ENCODE data around the gene GLYAT.
"Not testable (repeated sequence)": the region's sequence is repeated elsewhere in the genome, so short reads cannot be mapped to it uniquely, and the experiment has no call there.

The GLYAT gene

GRCh38 chr11:58742981-58743880 lies 11.5 kb upstream of the GLYAT start:
- DNase-seq (ENCODE audit: low spot score) = no peak

- no peak for DNase-seq (ENCODE audit: low spot score)
Measured at GRCh38 chr11:58742140-58742539, 10.4 kb upstream of the GLYAT start.

- no peak for DNase-seq (ENCODE audit: low spot score)
Measured at GRCh38 chr11:58741127-58741526, 9.4 kb upstream of the GLYAT start.

- no peak for DNase-seq (ENCODE audit: low spot score)
Measured at GRCh38 chr11:58740447-58740846, 8.7 kb upstream of the GLYAT start.

GRCh38 chr11:58739725-58740430 lies 8.1 kb upstream of the GLYAT start:
- no peak for DNase-seq (ENCODE audit: low spot score)

GRCh38 chr11:58734681-58735490 lies 3.1 kb upstream of the GLYAT start:
- DNase-seq (ENCODE audit: low spot score) = no peak

- no peak for DNase-seq (ENCODE audit: low spot score)
Measured at GRCh38 chr11:58730507-58731089, 1.1 kb downstream of the GLYAT start.

- no peak for DNase-seq (ENCODE audit: low spot score)
Measured at GRCh38 chr11:58727415-58727797, 4.3 kb downstream of the GLYAT start.

- peak; percentile 4 for DNase-seq (ENCODE audit: low spot score)
Measured at GRCh38 chr11:58726737-58727414, 4.9 kb downstream of the GLYAT start.

GRCh38 chr11:58719406-58720117 lies 12.2 kb downstream of the GLYAT start:
- DNase-seq (ENCODE audit: low spot score) = no peak

- DNase-seq (ENCODE audit: low spot score) = no peak
Measured at GRCh38 chr11:58712531-58712930, 19.2 kb downstream of the GLYAT start.

- no peak for DNase-seq (ENCODE audit: low spot score)
Measured at GRCh38 chr11:58711832-58712231, 19.9 kb downstream of the GLYAT start.

- DNase-seq (ENCODE audit: low spot score) = no peak
Measured at GRCh38 chr11:58707767-58708166, 24.0 kb downstream of the GLYAT start.

GRCh38 chr11:58696825-58697224 lies 34.9 kb downstream of the GLYAT start:
- not testable (repeated sequence) for DNase-seq (ENCODE audit: low spot score)

GRCh38 chr11:58693026-58693425 lies 38.7 kb downstream of the GLYAT start:
- no peak for DNase-seq (ENCODE audit: low spot score)

GRCh38 chr11:58691675-58692074 lies 40.1 kb downstream of the GLYAT start:
- DNase-seq (ENCODE audit: low spot score) = no peak

- no peak for DNase-seq (ENCODE audit: low spot score)
Measured at GRCh38 chr11:58688789-58689503, 42.8 kb downstream of the GLYAT start.

GRCh38 chr11:58685973-58686722 lies 45.6 kb downstream of the GLYAT start:
- DNase-seq (ENCODE audit: low spot score) = no peak

GRCh38 chr11:58682660-58683059 lies 49.1 kb downstream of the GLYAT start:
- DNase-seq (ENCODE audit: low spot score) = not testable (repeated sequence)
